Epithelial cell of proximal tubule (primary cell): ENCODE measurements around the gene TAMALIN. TPM values are rescaled to one million over a fixed set of nuclear protein-coding genes. Genes with fewer than 3 reads are reported as not detected.
A peak's percentile ranks its signal among the peaks of the same experiment; 100 is the strongest.

Experiments
- DNase-seq: peaks from one replicate; pipeline ENCODE4 v3.0.0-alpha.2; 2011; ENCODE audit warnings: low read depth
- H3K4me3 ChIP-seq: 2 replicates; pipeline ENCODE4 v1.5.1; 2011; ENCODE audit warnings: low read depth, mild to moderate bottlenecking, low read length
- total RNA-seq: library from RNA; depleted of rRNA; stranded (reverse); fragments of >200 nt; gene quantifications from 2 replicates; pipeline ENCODE4 v1.2.3, GENCODE V29; 2015
- TF ChIP-seq, protein P1 (sequence below): conservative IDR thresholded peaks from 2 replicates; pipeline ENCODE4 v1.5.1; 2012; ENCODE audit warnings: low read depth, mild to moderate bottlenecking, low read length

The TAMALIN gene
- total RNA-seq, 1 donor from 2014 or later, result 2.9 TPM

DNA sequence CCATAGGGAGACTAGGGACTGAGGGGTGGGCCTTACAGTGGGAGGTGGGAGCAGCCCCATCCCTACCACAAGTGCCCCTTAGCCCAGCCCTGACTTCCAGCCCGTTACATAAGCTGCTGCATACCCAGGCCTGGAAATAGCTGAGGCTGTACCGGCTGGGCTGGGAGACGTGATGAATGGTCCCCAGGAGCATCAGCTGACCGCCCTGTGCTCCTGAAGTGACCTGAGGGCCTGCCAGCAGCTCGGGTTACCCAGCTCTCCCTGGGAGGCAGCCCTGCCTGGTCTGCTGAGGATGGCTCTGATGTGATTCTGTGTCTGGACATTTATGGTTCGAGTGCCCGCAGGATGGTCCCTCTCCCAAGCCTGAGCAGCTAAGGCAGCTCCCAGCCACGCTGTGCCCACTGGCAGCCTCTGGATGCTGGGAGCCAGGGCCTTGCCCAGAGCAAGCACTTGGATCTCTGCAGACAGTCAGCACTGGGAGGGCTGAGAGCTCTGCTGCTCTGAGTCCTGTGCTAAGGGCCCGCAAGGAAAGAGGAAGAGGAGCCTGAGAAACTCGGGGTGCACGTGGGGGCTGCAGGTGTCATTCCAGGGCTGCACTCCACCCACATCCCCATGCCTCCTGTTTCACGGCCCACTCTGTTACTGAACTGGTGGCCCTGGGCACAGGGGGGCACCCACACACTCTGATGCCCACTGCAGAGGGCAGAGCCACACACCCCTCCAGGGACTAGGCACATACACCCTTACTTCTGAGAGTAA, 20.5 kb downstream of the TAMALIN start:
- no peak for DNase-seq
- TF ChIP-seq, protein P1, sequence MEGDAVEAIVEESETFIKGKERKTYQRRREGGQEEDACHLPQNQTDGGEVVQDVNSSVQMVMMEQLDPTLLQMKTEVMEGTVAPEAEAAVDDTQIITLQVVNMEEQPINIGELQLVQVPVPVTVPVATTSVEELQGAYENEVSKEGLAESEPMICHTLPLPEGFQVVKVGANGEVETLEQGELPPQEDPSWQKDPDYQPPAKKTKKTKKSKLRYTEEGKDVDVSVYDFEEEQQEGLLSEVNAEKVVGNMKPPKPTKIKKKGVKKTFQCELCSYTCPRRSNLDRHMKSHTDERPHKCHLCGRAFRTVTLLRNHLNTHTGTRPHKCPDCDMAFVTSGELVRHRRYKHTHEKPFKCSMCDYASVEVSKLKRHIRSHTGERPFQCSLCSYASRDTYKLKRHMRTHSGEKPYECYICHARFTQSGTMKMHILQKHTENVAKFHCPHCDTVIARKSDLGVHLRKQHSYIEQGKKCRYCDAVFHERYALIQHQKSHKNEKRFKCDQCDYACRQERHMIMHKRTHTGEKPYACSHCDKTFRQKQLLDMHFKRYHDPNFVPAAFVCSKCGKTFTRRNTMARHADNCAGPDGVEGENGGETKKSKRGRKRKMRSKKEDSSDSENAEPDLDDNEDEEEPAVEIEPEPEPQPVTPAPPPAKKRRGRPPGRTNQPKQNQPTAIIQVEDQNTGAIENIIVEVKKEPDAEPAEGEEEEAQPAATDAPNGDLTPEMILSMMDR, result no peak
- no peak overlapping the region for H3K4me3 ChIP-seq

GRCh38 chr12:52029685-52030084, 22.9 kb downstream of the TAMALIN start:
- no peak for DNase-seq
- TF ChIP-seq, protein P1, result no peak
- H3K4me3 ChIP-seq, result no peak overlapping the region

DNA sequence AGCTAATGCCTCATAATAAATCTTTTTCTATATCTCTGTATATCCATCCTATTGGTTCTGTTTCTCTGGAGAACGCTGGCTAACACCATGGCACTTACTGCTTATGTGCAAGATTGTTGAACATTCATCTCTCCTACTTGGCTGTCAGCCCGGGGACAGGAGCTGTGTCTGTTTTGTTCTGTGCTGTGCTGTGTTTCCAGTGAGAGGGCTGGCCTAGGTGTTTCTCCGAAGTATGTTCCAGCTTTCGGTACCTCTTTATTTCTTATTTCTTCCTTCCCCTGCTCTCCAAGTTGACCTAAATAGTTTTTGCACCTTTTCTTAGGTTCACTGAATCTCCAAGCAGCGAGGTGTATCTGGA, 25.7 kb downstream of the TAMALIN start:
- H3K4me3 ChIP-seq, result peak overlapping the region; percentile 47
- TF ChIP-seq, protein P1, result no peak
- DNase-seq, result no peak

DNA sequence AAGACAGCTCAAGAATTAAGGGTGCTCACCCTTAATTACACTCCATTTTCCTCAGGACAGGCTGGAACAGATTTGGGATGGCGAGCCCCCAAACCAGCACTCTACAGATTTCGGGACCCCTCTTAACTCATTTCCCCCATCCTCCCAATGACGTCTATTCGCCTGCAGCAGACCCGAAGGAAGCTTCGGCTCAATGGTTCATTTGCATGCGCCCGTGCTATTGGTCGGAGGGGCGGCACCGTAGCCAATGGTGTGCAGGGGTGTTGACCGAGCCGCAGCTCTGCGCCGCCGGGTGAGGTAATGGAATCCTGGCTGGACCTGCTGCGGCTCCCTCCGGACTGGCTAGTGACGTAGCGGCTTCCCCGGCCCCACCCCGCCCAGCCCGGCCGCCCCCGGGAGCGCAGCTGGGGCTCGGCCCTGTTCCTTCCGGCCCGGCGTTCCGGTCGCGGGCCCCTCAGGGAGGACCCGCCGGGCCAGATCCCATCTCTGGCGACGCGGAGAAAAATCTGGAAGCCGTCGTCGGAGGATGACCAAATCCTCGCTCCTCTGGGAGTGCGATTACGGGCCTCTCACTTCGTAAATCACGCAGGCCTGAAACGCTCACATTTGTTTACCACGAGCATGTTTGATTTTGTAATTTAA, 26.2 kb downstream of the TAMALIN start:
- TF ChIP-seq, protein P1, result no peak
- DNase-seq, result peak; percentile 46
- H3K4me3 ChIP-seq, result peak overlapping the region; percentile 51

DNA sequence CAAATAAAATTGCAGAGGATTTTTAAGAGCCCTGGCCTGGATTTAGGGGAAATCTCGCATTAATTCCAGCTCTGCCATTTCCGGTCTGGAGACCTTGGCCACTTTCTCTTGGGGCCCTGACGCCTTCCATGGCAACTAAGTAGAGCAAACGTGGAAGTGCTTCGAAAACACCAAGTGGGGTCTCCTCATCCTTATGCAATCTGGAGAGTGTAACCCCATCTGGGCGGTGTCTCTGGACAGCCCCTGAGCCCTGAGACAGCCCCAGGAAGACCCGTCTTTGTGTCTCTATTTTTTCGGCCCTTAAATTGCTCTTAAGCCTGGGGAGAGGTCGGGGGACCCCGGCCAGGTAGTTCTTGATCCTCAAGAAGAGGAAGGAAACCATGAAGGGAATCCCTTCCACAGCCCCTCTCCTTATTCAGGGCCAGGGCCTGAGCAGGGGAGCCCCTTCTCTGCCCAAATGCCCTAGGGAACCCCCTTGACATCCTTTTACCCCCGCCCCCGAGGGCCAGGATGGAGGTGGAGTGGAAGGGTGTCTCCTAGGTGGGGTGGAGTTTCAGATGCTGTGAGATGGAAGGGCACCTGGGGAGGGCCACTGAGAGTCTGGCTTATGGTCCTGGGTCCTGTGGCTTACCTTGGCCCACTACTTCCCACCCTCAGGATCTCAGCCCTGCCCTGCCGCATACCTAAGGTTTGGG, 26.8 kb downstream of the TAMALIN start:
- no peak for DNase-seq
- TF ChIP-seq, protein P1, result no peak

DNA sequence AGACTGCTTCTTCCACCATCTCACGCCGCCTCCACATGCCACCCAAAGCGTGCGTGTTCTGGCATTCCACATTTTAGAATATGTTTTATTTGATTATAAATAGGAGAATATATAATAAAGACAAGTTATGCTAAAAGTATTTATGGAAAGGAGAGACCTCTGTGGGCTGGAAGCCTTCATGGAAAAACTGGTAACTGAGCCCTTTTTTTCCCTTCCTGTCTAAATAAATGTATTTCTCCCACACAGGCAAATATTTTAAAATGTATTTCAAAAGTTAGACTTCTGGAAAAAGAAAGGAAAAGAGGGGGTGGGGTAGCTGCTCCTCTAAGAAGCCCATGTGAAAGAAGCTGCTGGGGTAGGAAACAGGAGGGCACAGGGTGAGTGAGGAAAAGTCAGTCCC, 28.4 kb downstream of the TAMALIN start:
- H3K4me3 ChIP-seq, result no peak overlapping the region
- no peak for DNase-seq
- TF ChIP-seq, protein P1, result no peak

More for the DNA sequence above, 26.8 kb downstream of the TAMALIN start:
- H3K4me3 ChIP-seq, result peak overlapping the region; percentile 51
